WI38 (cell line): ENCODE measurements around the gene ZAR1L.
"Not testable (repeated sequence)": the region's sequence is repeated elsewhere in the genome, so short reads cannot be mapped to it uniquely, and the experiment has no call there.

Experiments
- H3K4me3 ChIP-seq: 2 replicates; pipeline ENCODE4 v1.5.1; 2011; ENCODE audit warnings: low read depth, mild to moderate bottlenecking, control low read depth, low read length
- CTCF ChIP-seq: IDR thresholded peaks from 2 replicates; pipeline ENCODE4 v1.5.1; 2012; ENCODE audit warnings: low read depth, mild to moderate bottlenecking, control low read depth, low read length

Gene ZAR1L

GRCh38 chr13:32315238-32316027, at the start of gene ZAR1L, which contains the start of gene BRCA2:
ZAR1L (minus strand) TSS chr13:32315363; CDS start chr13:32311925, 3,438 bp downstream.
BRCA2 (plus strand) TSS chr13:32315508; CDS start chr13:32316461, 953 bp downstream.
- TF ChIP-seq CTCF = no peak

GRCh38 chr13:32362574-32362973, 47.4 kb upstream of the ZAR1L start:
- no peak overlapping the region for H3K4me3 ChIP-seq

More at GRCh38 chr13:32315238-32316027, at the start of gene ZAR1L, which contains the start of gene BRCA2:
- H3K4me3 ChIP-seq = peak within 1 kb of the TSS; percentile 84

GRCh38 chr13:32355935-32356334, 40.8 kb upstream of the ZAR1L start:
- H3K4me3 ChIP-seq = not testable (repeated sequence)

More at GRCh38 chr13:32362574-32362973, 47.4 kb upstream of the ZAR1L start:
- no peak for TF ChIP-seq CTCF

- no peak for TF ChIP-seq CTCF
- H3K4me3 ChIP-seq = no peak overlapping the region
Measured at GRCh38 chr13:32354040-32354439, 38.9 kb upstream of the ZAR1L start.

- H3K4me3 ChIP-seq = not testable (repeated sequence)
Measured at GRCh38 chr13:32350839-32351441, 35.8 kb upstream of the ZAR1L start.

GRCh38 chr13:32347651-32348050, 32.5 kb upstream of the ZAR1L start:
- H3K4me3 ChIP-seq = no peak overlapping the region
- no peak for TF ChIP-seq CTCF

GRCh38 chr13:32340914-32341313, 25.8 kb upstream of the ZAR1L start:
- H3K4me3 ChIP-seq = no peak overlapping the region
- TF ChIP-seq CTCF = no peak

- no peak for TF ChIP-seq CTCF
- H3K4me3 ChIP-seq = no peak overlapping the region
Measured at GRCh38 chr13:32334671-32335070, 19.5 kb upstream of the ZAR1L start.
